GM18868 (cell line): Measurements from ENCODE around the gene KRTAP1-1.
"Not testable (repeated sequence)": the region's sequence is repeated elsewhere in the genome, so short reads cannot be mapped to it uniquely, and the experiment has no call there.

ENCODE experiments used
- ATAC-seq: cut with Tn5 transposase; IDR thresholded peaks from one replicate; pipeline ENCODE4 v1.9.1; 2021; ENCODE audit warnings: mild to moderate bottlenecking, moderate library complexity; ENCODE audit not compliant: unreplicated experiment

Gene KRTAP1-1

DNA sequence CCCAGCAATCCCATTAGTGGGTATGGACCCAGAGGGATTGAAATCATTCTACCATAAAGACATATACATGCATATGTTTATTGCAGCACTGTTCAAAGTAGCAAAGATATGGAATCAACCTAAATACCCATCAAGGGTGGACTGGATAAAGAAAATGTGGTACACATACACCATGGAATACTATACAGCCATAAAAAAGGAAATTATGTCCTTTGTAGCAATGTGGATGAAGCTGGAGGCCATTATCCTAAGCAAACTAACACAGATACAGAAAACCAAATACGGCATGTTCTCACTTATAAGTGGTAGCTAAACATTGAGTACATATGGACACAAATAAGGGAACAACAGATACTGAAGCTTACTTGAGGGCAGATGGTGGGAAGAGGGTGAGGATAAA is 16.3 kb upstream of the KRTAP1-1 start:
- ATAC-seq: no peak

- ATAC-seq: not testable (repeated sequence)
Measured at GRCh38 chr17:41055130-41055529, 13.9 kb upstream of the KRTAP1-1 start, which contains the start of gene KRTAP2-2. TSS of gene KRTAP2-2 (minus strand) at chr17:41055230. CDS start at chr17:41055211, 19 bp downstream.

- not testable (repeated sequence) for ATAC-seq
Measured at GRCh38 chr17:41054556-41054955, 13.3 kb upstream of the KRTAP1-1 start.

DNA sequence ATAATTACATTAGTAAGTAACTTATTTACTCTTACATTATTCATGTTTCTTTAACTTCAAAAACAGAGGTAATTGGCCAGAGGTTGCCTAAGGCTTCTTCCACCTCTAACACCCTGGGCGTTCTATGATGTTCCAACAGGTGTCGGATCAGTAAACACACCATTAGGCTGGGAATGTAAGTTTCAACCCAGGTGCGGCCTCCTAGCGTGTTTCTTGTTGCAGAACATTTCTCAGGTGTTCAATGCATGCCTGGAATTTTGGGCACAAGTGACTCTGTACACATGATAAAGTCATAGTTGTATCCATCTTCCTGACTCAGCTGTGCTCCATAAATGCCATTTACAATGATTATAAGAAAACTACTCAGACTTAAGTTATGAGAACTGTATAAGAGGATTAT is 12.8 kb upstream of the KRTAP1-1 start:
- ATAC-seq: no peak

DNA sequence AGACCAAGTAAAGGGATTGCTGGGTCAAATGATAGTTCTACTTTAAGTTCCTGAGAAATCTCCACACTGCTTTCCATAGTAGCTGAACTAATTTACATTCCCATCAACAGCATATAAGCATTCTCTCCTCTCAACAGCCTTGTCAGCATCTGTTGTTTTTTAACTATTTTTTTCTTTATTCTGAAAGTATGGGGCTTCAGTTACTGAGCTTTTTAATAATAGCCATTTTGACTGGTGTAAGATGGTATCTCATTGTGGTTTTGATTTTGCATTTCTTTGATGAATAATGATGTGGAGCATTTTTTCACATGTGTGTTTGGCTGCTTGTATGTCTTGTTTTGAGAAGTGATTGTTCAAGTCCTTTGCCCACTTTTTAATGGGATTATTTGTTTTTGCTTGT is 11.3 kb upstream of the KRTAP1-1 start:
- no peak for ATAC-seq

DNA sequence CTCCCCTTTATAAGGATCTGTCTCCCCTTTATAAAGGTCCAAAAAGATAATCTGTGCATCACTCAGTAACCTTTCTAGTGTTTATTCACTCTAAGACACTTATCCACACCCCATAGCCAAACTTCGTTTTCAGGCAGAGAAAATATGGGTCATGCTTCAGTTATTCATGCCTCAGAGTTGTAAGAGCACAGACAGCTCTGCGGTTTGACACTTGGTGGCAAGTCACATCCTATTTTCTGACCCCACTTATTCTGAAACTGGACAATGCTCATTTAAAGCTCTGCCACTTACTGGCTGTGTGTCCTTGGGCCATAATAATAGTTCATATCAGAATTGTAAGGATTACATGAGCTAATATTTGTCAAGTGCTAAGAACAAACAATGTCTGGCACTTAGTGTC is 7.9 kb upstream of the KRTAP1-1 start:
- no peak for ATAC-seq

DNA sequence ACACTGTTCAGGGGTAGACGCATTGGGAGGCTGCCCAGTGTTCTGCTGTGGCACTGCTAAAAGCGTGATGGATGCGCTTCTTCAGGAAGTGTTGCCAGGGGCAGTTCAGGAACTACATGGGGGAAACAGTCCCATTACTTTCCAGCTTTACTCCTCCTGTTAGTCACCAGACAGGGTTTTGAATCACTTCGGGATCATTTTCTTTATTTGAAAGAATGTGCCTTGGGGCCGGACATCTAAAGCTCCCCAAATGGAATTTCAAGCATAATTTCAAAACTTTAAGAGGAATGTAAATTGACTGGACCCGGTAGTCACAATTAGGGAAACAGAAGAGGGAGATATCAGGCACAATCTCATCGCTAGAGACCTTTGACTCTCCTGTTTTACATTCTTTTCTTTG is 7.2 kb upstream of the KRTAP1-1 start:
- ATAC-seq: no peak

- ATAC-seq: not testable (repeated sequence)
Measured at GRCh38 chr17:41046735-41047465, 5.7 kb upstream of the KRTAP1-1 start, which contains the start of gene KRTAP2-1. TSS of gene KRTAP2-1 (minus strand) at chr17:41047316. CDS start at chr17:41047267, 49 bp downstream.

DNA sequence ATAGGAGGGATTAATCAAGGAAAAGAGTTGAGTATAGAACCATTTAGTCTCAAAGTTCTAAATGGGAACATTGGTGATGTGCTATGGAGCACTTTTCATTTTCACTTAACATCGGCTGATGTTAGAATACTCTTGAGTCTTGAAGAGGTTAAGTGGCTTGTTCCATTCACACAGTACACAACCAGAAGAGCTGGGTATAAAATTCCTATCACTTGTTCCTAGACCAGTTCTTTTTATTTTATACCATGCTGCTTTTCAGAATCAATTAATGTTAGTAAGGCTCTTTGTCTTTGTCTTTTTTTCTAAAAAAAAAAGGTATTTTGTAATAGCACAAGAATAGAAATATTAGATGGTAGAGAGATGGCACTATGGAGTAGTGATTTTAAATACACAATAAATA is 1.7 kb upstream of the KRTAP1-1 start:
- ATAC-seq: no peak

DNA sequence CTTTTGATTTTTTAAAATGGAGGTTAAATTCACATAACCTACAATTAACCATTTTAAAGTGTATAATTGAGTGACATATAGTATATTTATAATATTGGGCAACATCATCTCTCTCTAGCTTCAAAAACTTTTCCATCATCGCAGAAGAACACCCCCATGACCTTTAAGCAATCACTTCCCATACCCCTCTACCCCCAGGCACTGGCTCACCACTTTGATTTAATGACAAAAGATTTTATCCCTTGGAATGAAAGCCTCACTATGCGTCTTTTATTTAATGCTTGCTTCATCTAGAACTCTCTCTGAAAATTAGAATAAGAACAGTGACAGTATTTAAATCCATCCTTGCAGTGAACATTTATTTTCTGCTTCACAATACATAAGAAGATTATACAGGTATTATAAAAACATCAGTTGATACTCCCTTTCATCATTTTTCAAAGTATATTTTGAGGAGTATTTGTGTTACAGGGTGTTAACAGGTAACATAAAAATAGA is 3.3 kb downstream of the KRTAP1-1 start:
- no peak for ATAC-seq

GRCh38 chr17:41034346-41034935 is 6.8 kb downstream of the KRTAP1-1 start, which contains the start of gene KRTAP1-3:
TSS of gene KRTAP1-3 (minus strand) at chr17:41034874. CDS start at chr17:41034821, 53 bp downstream.
- not testable (repeated sequence) for ATAC-seq

- ATAC-seq: no peak
Measured at GRCh38 chr17:41029633-41030245, 11.5 kb downstream of the KRTAP1-1 start, which contains the start of gene KRTAP1-4. TSS of gene KRTAP1-4 (minus strand) at chr17:41030195. CDS start at chr17:41030078, 117 bp downstream.

DNA sequence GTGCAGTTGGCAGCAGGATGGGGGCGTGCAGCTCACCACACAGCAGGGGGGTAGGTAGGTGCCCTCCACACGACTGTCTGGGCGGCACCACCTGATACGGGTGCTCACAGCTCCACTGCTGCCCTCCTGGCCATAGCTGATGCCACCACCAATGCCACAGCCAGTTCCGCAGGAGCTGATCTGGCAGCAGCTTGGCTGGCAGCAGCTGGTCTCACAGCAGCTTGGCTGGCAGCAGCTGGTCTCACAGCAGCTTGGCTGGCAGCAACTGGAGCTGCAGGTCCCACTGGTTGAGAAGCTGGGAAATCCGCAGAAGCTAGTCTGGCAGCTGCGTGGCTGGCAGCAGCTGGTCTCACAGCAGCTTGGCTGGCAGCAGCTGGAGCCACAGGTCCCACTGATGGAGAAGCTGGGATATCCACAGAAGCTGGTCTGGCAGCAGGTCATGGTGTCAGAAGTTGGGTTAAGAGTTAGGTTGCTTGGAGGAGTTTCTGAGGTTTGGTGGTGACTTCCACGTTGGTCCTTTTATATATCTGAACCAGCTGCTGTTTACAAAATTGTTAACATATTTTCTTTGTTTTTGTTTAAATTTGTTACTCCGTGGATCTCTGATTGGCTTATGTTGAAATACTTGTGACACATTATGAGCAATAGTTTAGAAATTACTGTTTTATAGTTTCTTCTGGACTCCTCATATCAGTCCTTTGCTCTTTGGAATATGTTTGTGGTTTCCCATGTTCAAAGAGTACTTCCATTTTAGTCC is 14.4 kb downstream of the KRTAP1-1 start, which contains the start of gene KRTAP1-5:
KRTAP1-5 (minus strand) TSS at position 494 of the 757 bp plus-strand sequence; CDS start at position 441, 53 bp downstream.
- no peak for ATAC-seq

DNA sequence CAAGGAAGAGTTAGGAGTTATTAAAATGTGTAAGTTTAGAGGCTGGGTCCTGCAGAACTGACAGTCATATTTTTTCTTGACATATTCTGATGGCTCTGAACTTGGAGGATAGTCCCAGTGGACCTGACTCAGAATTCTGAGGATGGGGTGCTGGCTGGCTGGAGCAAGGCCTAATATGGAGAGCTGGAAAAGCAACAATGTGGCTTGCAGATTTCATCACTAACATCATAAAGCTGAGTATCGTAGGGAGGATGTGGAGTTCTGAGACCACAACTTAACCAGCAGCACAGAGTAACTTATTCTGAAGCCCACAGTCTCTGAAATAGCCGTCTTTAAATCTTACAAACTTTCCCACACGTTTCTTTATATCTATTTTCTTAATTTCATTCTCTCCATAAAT is 16.6 kb downstream of the KRTAP1-1 start:
- no peak for ATAC-seq

DNA sequence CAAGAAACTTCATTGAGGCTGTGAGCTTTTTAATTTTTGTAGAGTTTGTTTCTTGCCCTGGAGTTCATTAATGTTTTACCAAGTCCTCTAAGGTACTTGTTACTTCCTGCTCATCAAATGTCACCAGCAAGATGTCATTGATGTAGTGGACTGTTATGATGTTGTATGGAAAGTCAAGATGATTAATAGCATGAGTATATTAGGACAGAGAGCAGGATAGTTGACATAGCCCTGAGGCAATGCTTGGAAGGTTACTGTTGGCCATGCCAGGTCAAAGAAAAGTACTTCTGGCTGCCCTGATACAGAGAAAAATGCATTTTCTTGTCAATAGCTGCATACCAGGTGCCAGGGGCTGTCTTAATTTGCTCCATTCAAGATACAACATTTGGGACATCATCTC is 20.9 kb downstream of the KRTAP1-1 start:
- no peak for ATAC-seq

GRCh38 chr17:41019415-41019814 is 21.8 kb downstream of the KRTAP1-1 start:
- no peak for ATAC-seq

DNA sequence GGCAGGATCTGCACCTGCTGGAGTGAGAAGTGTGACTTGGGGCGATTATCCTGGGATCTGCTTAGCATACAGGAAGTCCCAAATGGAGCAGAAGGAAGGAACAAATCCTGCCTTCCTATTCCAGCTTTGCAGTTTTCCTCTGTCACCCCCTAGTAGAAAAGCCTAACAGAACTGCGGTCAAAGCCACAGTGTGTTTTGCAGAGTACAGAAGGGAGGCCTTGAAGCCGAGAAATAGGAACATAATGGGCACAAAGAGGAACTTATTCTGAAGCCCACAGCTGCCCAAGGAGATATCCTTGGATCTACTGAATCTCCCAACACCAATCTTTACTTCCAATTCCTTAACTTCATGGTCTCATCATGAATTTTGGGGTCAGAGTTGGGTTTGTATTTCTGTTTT is 22.7 kb downstream of the KRTAP1-1 start:
- ATAC-seq: no peak

DNA sequence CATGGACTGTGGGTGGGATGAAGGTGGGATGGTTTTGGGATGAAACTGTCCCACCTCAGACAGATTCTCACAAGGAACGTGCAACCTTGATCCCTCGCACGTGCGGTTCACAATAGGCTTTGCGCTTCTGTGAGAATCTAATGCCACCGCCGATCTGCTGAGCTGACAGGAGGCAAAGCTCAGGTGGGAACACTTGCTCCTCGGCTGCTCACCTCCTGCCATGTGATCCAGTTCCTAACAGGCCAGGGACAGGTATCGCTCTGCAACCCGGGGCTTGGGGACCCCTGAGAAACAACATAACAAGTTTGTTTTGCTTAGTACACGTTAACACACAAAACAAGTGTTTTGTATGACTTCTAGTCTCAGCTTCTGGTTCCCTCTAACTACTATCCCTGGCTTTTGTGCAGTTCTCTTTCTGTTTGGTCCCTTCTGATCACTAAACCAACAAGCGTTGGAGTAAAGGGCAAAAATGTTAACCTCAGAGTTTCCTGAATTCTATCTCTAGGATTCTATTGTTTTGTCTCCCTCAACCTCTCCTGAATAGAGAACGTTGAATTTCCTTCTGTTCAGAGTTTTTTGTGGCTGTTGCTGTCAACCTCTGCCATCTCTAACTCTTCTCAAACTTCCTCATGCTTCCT is 24.6 kb downstream of the KRTAP1-1 start:
- no peak for ATAC-seq

DNA sequence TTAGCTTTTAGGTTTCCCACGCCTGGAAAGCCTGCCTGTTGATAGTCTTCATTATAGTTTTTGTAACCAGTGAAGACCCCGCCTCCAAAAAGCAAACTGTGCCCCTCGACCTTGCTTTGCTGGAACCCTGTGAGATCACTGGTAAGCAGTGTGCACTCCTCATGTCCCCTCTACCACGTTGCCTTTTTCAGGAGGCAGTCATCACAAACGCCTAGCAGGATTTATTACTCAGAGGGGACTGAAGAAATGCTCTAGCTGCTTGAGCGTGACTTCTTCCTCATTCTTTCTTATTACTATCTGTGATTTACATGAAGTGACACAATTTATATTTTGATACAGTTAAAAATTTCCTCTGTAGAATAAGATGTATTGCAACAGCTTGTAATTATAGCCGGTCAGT is 25.8 kb downstream of the KRTAP1-1 start:
- ATAC-seq: no peak

DNA sequence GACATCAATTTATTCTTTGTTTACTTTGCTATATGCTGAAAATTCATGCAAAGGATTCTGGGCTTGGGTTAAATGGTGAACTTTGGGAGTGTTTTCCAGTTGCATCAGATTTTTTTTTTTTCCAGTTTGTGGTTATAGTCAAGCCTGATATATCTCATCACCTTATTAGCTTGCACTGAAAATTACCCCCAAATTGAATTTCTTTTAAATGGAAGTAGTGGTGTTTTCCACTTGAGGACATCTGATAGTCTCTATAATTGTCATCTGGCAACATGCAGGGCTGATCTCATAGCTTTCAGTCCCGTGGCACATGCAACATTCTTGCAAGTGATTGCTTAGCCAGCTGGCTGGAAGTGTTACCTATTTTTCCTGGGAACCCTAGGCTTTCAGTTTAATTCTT is 27.6 kb downstream of the KRTAP1-1 start:
- no peak for ATAC-seq
